SU-DHL-6 (cell line): Measurements from ENCODE around the gene PPP6R3.
A peak's percentile ranks its signal among the peaks of the same experiment; 100 is the strongest.

Experiments used
- H2AFZ ChIP-seq: fragments of 200-600 bp; sonication (generic); 2 replicates; pipeline ENCODE4 v1.6.1; 2014; ENCODE audit warnings: low read depth, mild to moderate bottlenecking, moderate library complexity, mixed read lengths, antibody characterized with exemption, low read length; ENCODE audit not compliant: severe bottlenecking
- H3F3A ChIP-seq: fragments of 200-600 bp; shearing (Covaris generic); 2 replicates; pipeline ENCODE4 v1.6.0; 2016; ENCODE audit warnings: antibody characterized with exemption, mild to moderate bottlenecking; ENCODE audit not compliant: insufficient read depth
- H3K27ac ChIP-seq: fragments of 200-600 bp; sonication (generic); 2 replicates; pipeline ENCODE4 v1.5.1; 2016; ENCODE audit warnings: low read depth, mild to moderate bottlenecking, low read length, moderate library complexity, mixed read lengths
- H3K27me3 ChIP-seq: fragments of 200-600 bp; sonication (generic), shearing (Covaris generic); 2 replicates; pipeline ENCODE4 v1.6.0; 2014; ENCODE audit warnings: mild to moderate bottlenecking, low read length
- H3K36me3 ChIP-seq: fragments of 200-600 bp; sonication (generic); 2 replicates; pipeline ENCODE4 v1.6.1; 2014; ENCODE audit warnings: mild to moderate bottlenecking, low read length, mixed read lengths
- H3K4me2 ChIP-seq: fragments of 300-600, 200-600 bp; shearing (Covaris generic), sonication (generic); 2 replicates; pipeline ENCODE4 v1.6.0; 2014; ENCODE audit warnings: low read length, low read depth, mild to moderate bottlenecking; ENCODE audit not compliant: poor library complexity, severe bottlenecking
- H3K4me3 ChIP-seq: fragments of 200-600 bp; sonication (generic); 2 replicates; pipeline ENCODE4 v1.5.1; 2014; ENCODE audit warnings: antibody characterized with exemption, low read length, mild to moderate bottlenecking, mixed read lengths; ENCODE audit not compliant: insufficient read depth, poor library complexity, severe bottlenecking
- H3K79me2 ChIP-seq: fragments of 200-600 bp; sonication (generic); 2 replicates; pipeline ENCODE4 v1.6.1; 2014; ENCODE audit warnings: mild to moderate bottlenecking, low read length, moderate library complexity; ENCODE audit not compliant: insufficient read depth
- H3K9ac ChIP-seq: fragments of 200-600 bp; sonication (generic); 2 replicates; pipeline ENCODE4 v1.7.0; 2014; ENCODE audit warnings: mild to moderate bottlenecking, low read length
- H3K9me2 ChIP-seq: fragments of 200-600 bp; sonication (generic); replicated peaks from 2 replicates; pipeline ENCODE4 v1.6.1; 2014; ENCODE audit warnings: low read length; ENCODE audit not compliant: insufficient read depth
- H3K9me3 ChIP-seq: fragments of 200-600 bp; sonication (generic); 2 replicates; pipeline ENCODE4 v1.6.1; 2014; ENCODE audit warnings: low read length, mixed read lengths; ENCODE audit not compliant: insufficient read depth
- H4K20me1 ChIP-seq: fragments of 200-600 bp; sonication (generic); 2 replicates; pipeline ENCODE4 v1.6.1; 2014; ENCODE audit warnings: low read depth, mild to moderate bottlenecking, antibody characterized with exemption, low read length, moderate library complexity, mixed read lengths
- CTCF ChIP-seq: fragments of 200-600 bp; sonication (generic); IDR thresholded peaks from one replicate; pipeline ENCODE4 v1.5.1; 2017; ENCODE audit warnings: antibody characterized with exemption, mild to moderate bottlenecking, low read length, moderate library complexity; ENCODE audit not compliant: insufficient read depth, poor library complexity, severe bottlenecking
- EZH2phosphoT487 ChIP-seq: fragments of 200-600 bp; sonication (generic), shearing (Covaris generic); conservative IDR thresholded peaks from 2 replicates; pipeline ENCODE4 v1.6.1; 2018; ENCODE audit warnings: mild to moderate bottlenecking, antibody characterized with exemption, low read length, moderate library complexity, mixed read lengths

PPP6R3 gene

GRCh38 chr11:68461575-68461917, 994 bp downstream of the PPP6R3 start:
- peak overlapping the region; percentile 100 for H3K4me3 ChIP-seq
- H3K79me2 ChIP-seq = peaks cover 60% of the 10 kb centered on the region
- H3K9me3 ChIP-seq = no peaks in the 10 kb centered on the region
- no peak overlapping the region for H3K27ac ChIP-seq
- no peaks in the 10 kb centered on the region for H3K9me2 ChIP-seq
- H3K27me3 ChIP-seq = no peaks in the 10 kb centered on the region
- no peaks in the 10 kb centered on the region for H3K36me3 ChIP-seq
- peak overlapping the region; percentile 80 for H3K4me2 ChIP-seq
- H3K9ac ChIP-seq = peak overlapping the region; percentile 83
- peaks cover 39% of the 10 kb centered on the region for H4K20me1 ChIP-seq
- TF ChIP-seq EZH2phosphoT487 (no peak), CTCF (no peak)
- peaks cover 4% of the 10 kb centered on the region; the same call in 1 of the 2 replicates for H3F3A ChIP-seq
- no peak overlapping the region for H2AFZ ChIP-seq

- Histone ChIP-seq H4K20me1 (peaks cover 47% of the 10 kb centered on the region), H3K9ac (no peak overlapping the region), H3K27me3 (no peaks in the 10 kb centered on the region)
These were observed 3.2 kb downstream of the PPP6R3 start for GRCh38 chr11:68463714-68464113.

GRCh38 chr11:68467201-68467834, 6.8 kb downstream of the PPP6R3 start:
- no peak overlapping the region for H3K9ac ChIP-seq
- no peaks in the 10 kb centered on the region for H3K36me3 ChIP-seq
- H2AFZ ChIP-seq = no peak overlapping the region
- H4K20me1 ChIP-seq = peaks cover 59% of the 10 kb centered on the region
- no peaks in the 10 kb centered on the region for H3K9me2 ChIP-seq
- H3K4me3 ChIP-seq = no peak overlapping the region
- peak overlapping the region; percentile 31 for H3K4me2 ChIP-seq
- TF ChIP-seq CTCF (no peak), EZH2phosphoT487 (no peak)
- H3K27me3 ChIP-seq = no peaks in the 10 kb centered on the region
- no peaks in the 10 kb centered on the region for H3F3A ChIP-seq
- H3K9me3 ChIP-seq = no peaks in the 10 kb centered on the region
- no peak overlapping the region for H3K27ac ChIP-seq
- H3K79me2 ChIP-seq = peaks cover 100% of the 10 kb centered on the region

More at GRCh38 chr11:68463714-68464113, 3.2 kb downstream of the PPP6R3 start:
- Histone ChIP-seq H3K4me3 (no peak overlapping the region), H3K9me3 (no peaks in the 10 kb centered on the region), H3K9me2 (no peaks in the 10 kb centered on the region), H2AFZ (no peak overlapping the region), H3K36me3 (no peaks in the 10 kb centered on the region), H3K4me2 (peak overlapping the region; percentile 80), H3K79me2 (peaks cover 81% of the 10 kb centered on the region), H3F3A (no peaks in the 10 kb centered on the region), H3K27ac (no peak overlapping the region)
- no peak for TF ChIP-seq CTCF
- no peak for TF ChIP-seq EZH2phosphoT487
